ENCODE results near the gene LRR1. TPM values are rescaled to one million over a fixed set of nuclear protein-coding genes. Genes with fewer than 3 reads are reported as not detected.
A peak's percentile ranks its signal among the peaks of the same experiment; 100 is the strongest.

LRR1 gene
- total and polyA plus RNA-seq, 2 of the 4 experiments (the other 2 are of a cell fraction) = 11.6 to 20.8 TPM

DNA sequence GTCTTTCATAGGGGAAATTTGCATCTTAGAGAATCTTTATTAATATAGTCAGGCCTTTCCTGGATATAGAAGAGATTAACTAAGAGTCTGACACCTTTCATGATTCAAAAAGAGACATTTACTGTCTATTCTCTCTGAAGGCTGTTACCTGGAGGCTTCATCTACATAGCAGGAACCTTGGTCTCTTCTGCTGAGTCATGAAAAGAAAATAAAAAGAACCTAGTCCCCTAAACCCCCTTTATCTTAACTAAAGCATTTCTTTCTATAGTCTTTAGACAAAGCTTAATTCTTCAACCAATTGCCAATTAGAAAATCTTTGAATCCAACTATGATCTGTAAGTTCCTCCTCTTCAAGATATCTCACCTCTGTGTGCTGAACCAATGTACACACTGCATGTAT lies 45.6 kb upstream of the LRR1 start:
- in situ Hi-C loops (cut with MboI; ENCODE audit: low sequenced_read_pairs) (no loop called here), dilution Hi-C loops (cut with HindIII; ENCODE audit: low sequenced_read_pairs, unreplicated experiment) (no loop called here), intact Hi-C loops (cut with micrococcal nuclease) (loop anchor here (10.0 kb wide), 1 partner anchor 88 kb away; no protein-coding TSS in a partner anchor)
- peak; percentile 21; the same call in 1 of the 2 replicates for TF ChIP-seq MAFK (IDR thresholded peaks at IDR 0.05; ENCODE audit: low read depth, low read length)
- TF ChIP-seq RFX5 (IDR thresholded peaks at IDR 0.05; ENCODE audit: low read depth, low read length) = no peak
- peak; percentile 26; the same call in 1 of the 2 replicates for TF ChIP-seq NFE2L2 (IDR thresholded peaks at IDR 0.05; ENCODE audit: low read depth, low read length)
- Histone ChIP-seq H3K9me1 (ENCODE audit: insufficient read depth, low read length) (no peaks in the 10 kb centered on the region), H3K14ac (replicated peaks; ENCODE audit: low read depth, low read length) (no peak overlapping the region), H3K4me3 (ENCODE audit: insufficient read depth, low read depth, low read length) (no peak overlapping the region), H2BK120ac (ENCODE audit: low read depth, low read length) (no peak overlapping the region), H2BK20ac (ENCODE audit: low read depth, low read length) (no peak overlapping the region), H2AFZ (replicated peaks; ENCODE audit: low read length, poor library complexity) (no peak overlapping the region), H3K9me3 (ENCODE audit: control insufficient read depth, insufficient read depth, low read length) (no peaks in the 10 kb centered on the region), H3K27ac (ENCODE audit: insufficient read depth, low read length) (no peak overlapping the region), H3K79me1 (ENCODE audit: low read depth in 1 of 2, low read length in 2 of 2) (no peaks in the 10 kb centered on the region), H3K23ac (ENCODE audit: low read depth, low read length) (no peak overlapping the region), H3K4me1 (ENCODE audit: control insufficient read depth, insufficient read depth, low read length) (no peaks in the 10 kb centered on the region), H3K18ac (ENCODE audit: low read depth, low read length) (no peak overlapping the region), H4K91ac (ENCODE audit: insufficient read depth, low read depth, low read length) (no peak overlapping the region), H4K8ac (ENCODE audit: low read depth in 2 of 2, low read length in 2 of 2) (no peak overlapping the region), H3K4ac (ENCODE audit: low read depth, low read length) (no peak overlapping the region), H3K4me2 (ENCODE audit: low read depth, low read length) (no peak overlapping the region), H2AK5ac (ENCODE audit: low read depth, low read length) (no peak overlapping the region), H2AK9ac (replicated peaks; ENCODE audit: low read depth, low read length, poor library complexity) (no peak overlapping the region), H2BK5ac (ENCODE audit: low read depth, low read length, poor library complexity, severe bottlenecking) (no peak overlapping the region), H3K9ac (ENCODE audit: low read depth, low read length) (no peak overlapping the region), H4K5ac (ENCODE audit: low read depth, low read length) (no peak overlapping the region), H4K20me1 (ENCODE audit: insufficient read depth, low read length) (no peaks in the 10 kb centered on the region), H3K56ac (ENCODE audit: extremely low read depth, insufficient read depth, low read length) (no peak overlapping the region), H2BK15ac (ENCODE audit: low read depth, low read length) (no peak overlapping the region), H3K27me3 (ENCODE audit: control insufficient read depth, insufficient read depth, low read length) (no peaks in the 10 kb centered on the region), H3K36me3 (ENCODE audit: control insufficient read depth, insufficient read depth, low read length) (no peaks in the 10 kb centered on the region)
- DNase-seq = no peak
- ATAC-seq (ENCODE audit: low read depth) = no peak
- ChIA-PET POLR2A (ENCODE audit: unreplicated experiment) (no interaction called here), CTCF (no interaction called here)
- no TSS peak for BruUV-seq (replicated peaks)
